Left hindlimb (tissue), 1 donor: ENCODE measurements around the gene LYPLA2.

Source experiments
- DNase-seq: peaks from one replicate; pipeline ENCODE4 v3.0.0-alpha.2; 2018

LYPLA2 gene

GRCh38 chr1:23838401-23838866 is 47.5 kb downstream of the LYPLA2 start:
- DNase-seq, result peak; percentile 42

- no peak for DNase-seq
Measured at GRCh38 chr1:23843644-23844043, 52.7 kb downstream of the LYPLA2 start.
